Stimulated activated naive B cell treated with anti-CD40 and anti-IgM and Interleukin-4, amounts not matched to agents 10 μg/mL and 1 μg/mL and 100 μg/mL, for 72 hours (primary cell): ENCODE data around the gene ANKDD1B.
A peak's percentile ranks its signal among the peaks of the same experiment; 100 is the strongest.
"Not testable (repeated sequence)": the region's sequence is repeated elsewhere in the genome, so short reads cannot be mapped to it uniquely, and the experiment has no call there.

Experiments
- ATAC-seq, 2 donors: fragments of 150-1000 bp; cut with Tn5 transposase; replicated peaks; 2 replicates each; pipeline ENCODE4 v1.10.0; 2021; ENCODE audit warnings: moderate library complexity in 1 of 2
- DNase-seq: peaks from one replicate; pipeline ENCODE4 v3.0.0; 2021
- H3K27ac Mint-ChIP-seq: one replicate; pipeline ENCODE4 v1.8.0; 2022; ENCODE audit warnings: mild to moderate bottlenecking, mixed read lengths
- H3K27me3 Mint-ChIP-seq, 2 donors: one replicate each; pipeline ENCODE4 v1.8.0; 2022; ENCODE audit warnings: mixed read lengths in 2 of 2
- H3K36me3 Mint-ChIP-seq, 2 donors: one replicate each; pipeline ENCODE4 v1.8.0; 2022; ENCODE audit warnings: mixed read lengths in 2 of 2, mild to moderate bottlenecking in 1 of 2
- H3K4me1 Mint-ChIP-seq, 2 donors: one replicate each; pipeline ENCODE4 v1.8.0; 2022; ENCODE audit warnings: mixed read lengths in 2 of 2, mild to moderate bottlenecking in 1 of 2
- H3K4me3 Mint-ChIP-seq, 2 donors: one replicate each; pipeline ENCODE4 v1.8.0; 2022; ENCODE audit warnings: mild to moderate bottlenecking in 2 of 2, mixed read lengths in 2 of 2, moderate library complexity in 1 of 2
- H3K9me3 Mint-ChIP-seq, 2 donors: one replicate each; pipeline ENCODE4 v1.8.0; 2022; ENCODE audit warnings: mixed read lengths in 2 of 2, mild to moderate bottlenecking in 1 of 2

Gene ANKDD1B

GRCh38 chr5:75681125-75681830 is 70.0 kb downstream of the ANKDD1B start:
- no peak overlapping the region for H3K4me3 Mint-ChIP-seq
- ATAC-seq: peak; percentile 50 to 65
- H3K9me3 Mint-ChIP-seq: no peaks in the 10 kb centered on the region
- no peak for DNase-seq
- peaks cover 6 to 10% of the 10 kb centered on the region in 2 donors for H3K4me1 Mint-ChIP-seq
- H3K27me3 Mint-ChIP-seq: no peaks in the 10 kb centered on the region
- H3K27ac Mint-ChIP-seq: no peak overlapping the region
- peaks cover 21 to 25% of the 10 kb centered on the region in 2 donors for H3K36me3 Mint-ChIP-seq

DNA sequence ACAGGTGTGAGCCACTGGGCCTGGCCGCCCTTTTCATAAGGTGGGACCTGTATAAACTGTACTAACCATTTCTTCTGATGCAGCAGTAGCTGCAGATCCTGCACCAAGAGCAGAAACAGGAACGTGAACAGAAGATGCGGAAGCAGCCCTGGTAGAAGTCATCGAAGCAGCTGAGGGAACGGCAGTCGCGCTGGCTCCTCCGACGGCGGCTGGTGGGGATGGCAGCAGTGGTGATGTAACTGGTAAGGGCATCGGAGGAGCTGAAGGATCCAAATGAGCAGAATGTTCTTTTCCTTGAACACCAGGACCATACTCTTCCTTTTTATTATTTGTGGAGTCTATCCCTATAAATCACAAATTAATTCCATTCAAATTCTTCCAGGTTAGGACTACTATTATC is 73.9 kb downstream of the ANKDD1B start:
- Mint-ChIP-seq H3K27me3 (no peaks in the 10 kb centered on the region), H3K36me3 (peaks cover 18 to 21% of the 10 kb centered on the region in 2 donors), H3K4me1 (no peaks in the 10 kb centered on the region), H3K27ac (no peak overlapping the region), H3K9me3 (no peaks in the 10 kb centered on the region), H3K4me3 (no peak overlapping the region)
- DNase-seq (no peak), ATAC-seq (no peak)

- H3K4me3 Mint-ChIP-seq: no peak overlapping the region
Measured at GRCh38 chr5:75686480-75686879, 75.2 kb downstream of the ANKDD1B start.

DNA sequence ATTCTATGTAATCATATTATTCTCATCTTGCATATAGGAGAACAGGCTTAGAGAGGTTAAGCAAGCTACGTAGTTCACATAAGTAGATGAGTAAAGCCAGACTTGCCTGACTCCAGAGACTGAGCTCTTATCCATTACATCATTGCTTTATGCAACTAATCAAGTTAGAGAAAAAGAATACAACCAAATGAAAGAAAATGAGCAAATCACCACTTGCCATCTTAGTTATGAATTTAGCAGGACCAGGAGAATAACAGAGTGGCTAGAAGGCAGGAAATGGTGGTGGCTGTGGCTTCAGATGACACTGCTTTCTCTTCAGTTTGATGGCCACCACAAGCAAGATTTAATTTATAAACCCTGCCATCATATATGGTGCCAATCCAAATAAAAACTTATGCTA is 79.4 kb downstream of the ANKDD1B start:
- no peak for ATAC-seq
- no peak overlapping the region for H3K4me3 Mint-ChIP-seq
- H3K27ac Mint-ChIP-seq: no peak overlapping the region

More at GRCh38 chr5:75686480-75686879, 75.2 kb downstream of the ANKDD1B start:
- DNase-seq: no peak
- H3K36me3 Mint-ChIP-seq: peaks cover 21 to 23% of the 10 kb centered on the region in 2 donors
- no peak for ATAC-seq
- H3K9me3 Mint-ChIP-seq: no peaks in the 10 kb centered on the region
- no peaks in the 10 kb centered on the region for H3K4me1 Mint-ChIP-seq
- no peaks in the 10 kb centered on the region for H3K27me3 Mint-ChIP-seq
- no peak overlapping the region for H3K27ac Mint-ChIP-seq

DNA sequence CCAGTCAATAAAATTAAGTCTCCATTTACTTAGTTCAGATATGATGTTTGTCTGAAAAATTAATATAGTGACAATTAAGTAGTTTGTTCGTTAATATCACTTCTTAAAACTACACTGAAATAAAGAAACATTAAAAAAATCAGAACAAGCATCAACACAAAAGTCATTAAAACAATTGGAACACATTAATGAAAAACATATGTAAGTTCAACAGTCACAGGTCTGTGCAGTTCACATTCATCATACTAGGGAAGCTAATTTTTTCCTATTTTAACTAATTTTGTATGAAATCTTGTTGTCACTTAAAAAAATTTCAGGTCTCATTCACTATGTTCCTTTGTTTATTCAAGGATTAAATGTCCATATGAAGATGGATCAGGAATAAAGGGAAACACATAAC is 83.5 kb downstream of the ANKDD1B start:
- DNase-seq (no peak), ATAC-seq (no peak)
- no peak overlapping the region for H3K4me3 Mint-ChIP-seq
- peaks cover 0 to 2% of the 10 kb centered on the region in 2 donors for H3K4me1 Mint-ChIP-seq
- H3K27me3 Mint-ChIP-seq: no peaks in the 10 kb centered on the region
- no peak overlapping the region for H3K27ac Mint-ChIP-seq
- H3K36me3 Mint-ChIP-seq: peaks cover 27 to 45% of the 10 kb centered on the region in 2 donors
- H3K9me3 Mint-ChIP-seq: no peaks in the 10 kb centered on the region

More for the DNA sequence above, 79.4 kb downstream of the ANKDD1B start:
- Mint-ChIP-seq H3K9me3 (no peaks in the 10 kb centered on the region), H3K36me3 (peaks cover 16 to 30% of the 10 kb centered on the region in 2 donors), H3K4me1 (peaks cover 0 to 2% of the 10 kb centered on the region in 2 donors), H3K27me3 (no peaks in the 10 kb centered on the region)
- DNase-seq: no peak

- not testable (repeated sequence) for DNase-seq, H3K27ac Mint-ChIP-seq, H3K27me3 Mint-ChIP-seq, H3K9me3 Mint-ChIP-seq, H3K4me3 Mint-ChIP-seq, ATAC-seq, H3K4me1 Mint-ChIP-seq
- H3K36me3 Mint-ChIP-seq: peaks cover 25 to 43% of the 10 kb centered on the region in 2 donors
Measured at GRCh38 chr5:75695472-75696351, 84.5 kb downstream of the ANKDD1B start.

- no peaks in the 10 kb centered on the region for H3K27me3 Mint-ChIP-seq
- H3K4me1 Mint-ChIP-seq: peaks cover 4 to 7% of the 10 kb centered on the region in 2 donors
- ATAC-seq (no peak), DNase-seq (no peak)
- H3K4me3 Mint-ChIP-seq: no peak overlapping the region
- H3K36me3 Mint-ChIP-seq: peaks cover 27 to 37% of the 10 kb centered on the region in 2 donors
- H3K27ac Mint-ChIP-seq: no peak overlapping the region
- H3K9me3 Mint-ChIP-seq: no peaks in the 10 kb centered on the region
Measured at GRCh38 chr5:75701856-75702255, 90.6 kb downstream of the ANKDD1B start.

DNA sequence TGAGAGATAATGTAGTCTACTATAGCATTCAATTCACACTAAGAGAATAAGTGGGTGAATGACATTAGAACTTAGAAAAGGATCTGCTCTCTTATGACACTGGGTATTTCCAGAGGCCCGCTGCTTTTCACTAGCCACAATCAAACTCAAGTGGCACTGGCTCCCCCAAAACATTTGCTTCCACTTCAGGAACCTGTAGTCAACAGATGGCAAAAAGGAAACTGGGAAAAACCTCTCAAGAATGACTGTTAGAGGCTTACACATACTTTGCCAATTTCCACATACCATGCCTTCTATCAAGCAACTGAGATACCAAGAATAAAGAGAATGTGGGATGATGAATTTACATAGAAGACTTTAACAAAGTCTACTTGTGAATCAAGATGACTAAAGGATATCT is 94.8 kb downstream of the ANKDD1B start:
- no peak for DNase-seq
- no peak for ATAC-seq
- Mint-ChIP-seq H3K4me1 (peaks cover 8 to 10% of the 10 kb centered on the region in 2 donors), H3K9me3 (no peaks in the 10 kb centered on the region), H3K4me3 (no peak overlapping the region), H3K36me3 (peaks cover 17 to 31% of the 10 kb centered on the region in 2 donors), H3K27me3 (no peaks in the 10 kb centered on the region), H3K27ac (no peak overlapping the region)

DNA sequence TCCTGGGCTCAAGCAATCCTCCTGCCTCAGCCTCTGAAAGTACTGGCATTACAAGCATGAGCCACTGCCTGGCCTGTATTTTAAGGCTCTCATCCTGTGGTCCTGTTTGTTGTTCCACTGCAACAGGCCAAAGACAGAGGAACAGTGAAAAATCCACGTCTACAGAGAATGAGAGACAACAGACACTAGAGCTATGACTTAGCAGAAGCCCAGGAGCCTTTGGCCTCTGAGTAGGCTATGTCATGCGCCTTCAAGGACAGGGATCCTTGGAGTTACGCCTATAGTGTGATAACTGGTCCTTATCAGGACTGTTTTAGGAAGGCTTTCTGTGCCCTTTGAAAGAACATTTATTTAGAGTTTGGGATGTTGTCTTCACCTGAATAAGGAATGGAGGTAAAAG is 95.5 kb downstream of the ANKDD1B start:
- Mint-ChIP-seq H3K27me3 (no peaks in the 10 kb centered on the region), H3K4me1 (peaks cover 8 to 10% of the 10 kb centered on the region in 2 donors), H3K4me3 (no peak overlapping the region), H3K27ac (no peak overlapping the region), H3K9me3 (no peaks in the 10 kb centered on the region), H3K36me3 (peaks cover 19 to 29% of the 10 kb centered on the region in 2 donors)
- ATAC-seq: no peak
- DNase-seq: no peak

- Mint-ChIP-seq H3K4me3 (no peak overlapping the region), H3K9me3 (no peaks in the 10 kb centered on the region), H3K27ac (no peak overlapping the region), H3K4me1 (peaks cover 7 to 10% of the 10 kb centered on the region in 2 donors), H3K36me3 (peaks cover 11 to 22% of the 10 kb centered on the region in 2 donors), H3K27me3 (no peaks in the 10 kb centered on the region)
- ATAC-seq (no peak), DNase-seq (no peak)
Measured at GRCh38 chr5:75707911-75708509, 96.8 kb downstream of the ANKDD1B start.

DNA sequence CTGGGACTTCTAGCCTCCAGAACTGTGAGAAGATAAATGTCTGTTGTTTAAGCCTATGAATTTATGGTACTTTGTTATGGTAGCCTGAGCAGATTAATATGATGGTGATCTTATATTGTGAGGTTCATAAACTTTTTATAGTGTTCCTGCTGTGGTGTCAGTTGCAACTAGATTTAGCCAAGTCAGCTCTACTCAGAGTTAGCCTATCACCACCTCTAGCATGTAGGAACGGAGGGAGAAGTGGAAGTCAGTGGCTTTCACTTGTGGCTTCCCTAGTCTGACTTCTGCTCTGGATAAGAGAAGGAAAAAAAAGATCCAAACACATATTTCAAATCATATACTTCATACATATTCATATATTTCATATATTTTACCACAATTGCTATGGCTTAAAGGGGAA is 99.4 kb downstream of the ANKDD1B start:
- no peaks in the 10 kb centered on the region for H3K27me3 Mint-ChIP-seq
- peaks cover 26 to 44% of the 10 kb centered on the region in 2 donors for H3K36me3 Mint-ChIP-seq
- H3K9me3 Mint-ChIP-seq: no peaks in the 10 kb centered on the region
- no peak overlapping the region for H3K4me3 Mint-ChIP-seq
- ATAC-seq (no peak), DNase-seq (no peak)
- no peak overlapping the region for H3K27ac Mint-ChIP-seq
- peaks cover 23 to 30% of the 10 kb centered on the region in 2 donors for H3K4me1 Mint-ChIP-seq

DNA sequence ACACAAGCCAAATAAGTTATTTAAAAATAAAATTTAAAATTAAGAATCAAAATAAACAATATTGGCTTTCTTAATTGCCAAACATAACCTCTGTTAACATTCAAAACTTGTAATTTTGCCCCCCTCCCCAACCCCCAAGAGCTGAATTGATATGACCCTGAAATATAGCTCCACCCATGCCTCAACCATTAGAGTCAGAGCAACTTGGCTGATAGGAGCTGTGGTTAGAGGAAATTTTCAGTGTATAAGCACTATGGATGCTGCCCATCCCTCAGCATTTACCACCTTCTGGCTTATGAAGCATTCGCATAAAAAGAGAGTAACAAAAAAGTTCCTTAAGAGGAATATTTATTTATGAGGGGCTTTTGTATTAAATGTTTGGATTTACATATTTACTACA is 99.9 kb downstream of the ANKDD1B start:
- peaks cover 28 to 48% of the 10 kb centered on the region in 2 donors for H3K36me3 Mint-ChIP-seq
- H3K4me3 Mint-ChIP-seq: no peak overlapping the region
- H3K27me3 Mint-ChIP-seq: no peaks in the 10 kb centered on the region
- H3K27ac Mint-ChIP-seq: no peak overlapping the region
- H3K4me1 Mint-ChIP-seq: peaks cover 25 to 30% of the 10 kb centered on the region in 2 donors
- no peaks in the 10 kb centered on the region for H3K9me3 Mint-ChIP-seq
- ATAC-seq (no peak), DNase-seq (no peak)

- H3K27me3 Mint-ChIP-seq: no peaks in the 10 kb centered on the region
- H3K27ac Mint-ChIP-seq: no peak overlapping the region
- no peak for DNase-seq
- H3K4me1 Mint-ChIP-seq: peaks cover 25 to 29% of the 10 kb centered on the region in 2 donors
- no peak for ATAC-seq
- H3K4me3 Mint-ChIP-seq: no peak overlapping the region
- H3K9me3 Mint-ChIP-seq: no peaks in the 10 kb centered on the region
- peaks cover 28 to 46% of the 10 kb centered on the region in 2 donors for H3K36me3 Mint-ChIP-seq
Measured at GRCh38 chr5:75712091-75712490, 100.8 kb downstream of the ANKDD1B start.

- no peak for DNase-seq
- peaks cover 21 to 26% of the 10 kb centered on the region in 2 donors for H3K4me1 Mint-ChIP-seq
- peaks cover 3 to 17% of the 10 kb centered on the region in 2 donors for H3K27me3 Mint-ChIP-seq
- H3K36me3 Mint-ChIP-seq: peaks cover 21 to 35% of the 10 kb centered on the region in 2 donors
- H3K27ac Mint-ChIP-seq: peak overlapping the region; percentile 100
- ATAC-seq: peak; percentile 4 to 14
- peak overlapping the region; percentile 96 to 100 for H3K4me3 Mint-ChIP-seq
- H3K9me3 Mint-ChIP-seq: no peaks in the 10 kb centered on the region
Measured at GRCh38 chr5:75716715-75717081, 105.4 kb downstream of the ANKDD1B start.
